ENCODE results near the gene PPARD.

DNA sequence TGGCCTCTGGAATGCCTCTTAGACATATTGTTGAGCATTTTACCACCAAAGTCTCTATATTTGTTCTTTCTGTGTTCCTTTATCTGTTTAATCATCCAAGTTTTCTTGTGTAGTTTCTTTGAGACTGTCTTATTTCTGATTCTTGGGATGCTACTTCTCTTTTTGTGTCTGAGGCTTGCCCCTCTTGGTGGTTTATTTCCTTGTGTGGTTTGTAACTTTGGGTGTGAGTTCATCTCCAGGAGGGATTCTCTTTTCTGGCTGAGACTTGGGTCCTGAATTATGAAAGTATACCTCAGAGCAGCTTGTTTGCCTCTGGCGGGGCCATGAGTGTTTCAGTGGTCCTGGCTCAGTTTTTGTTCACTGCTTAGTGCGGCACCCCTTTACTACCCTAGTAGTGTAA lies 33.9 kb downstream of the PPARD start:
- no peak for TF ChIP-seq POLR2A (IDR thresholded peaks at IDR 0.05)
- TF ChIP-seq, protein P1, sequence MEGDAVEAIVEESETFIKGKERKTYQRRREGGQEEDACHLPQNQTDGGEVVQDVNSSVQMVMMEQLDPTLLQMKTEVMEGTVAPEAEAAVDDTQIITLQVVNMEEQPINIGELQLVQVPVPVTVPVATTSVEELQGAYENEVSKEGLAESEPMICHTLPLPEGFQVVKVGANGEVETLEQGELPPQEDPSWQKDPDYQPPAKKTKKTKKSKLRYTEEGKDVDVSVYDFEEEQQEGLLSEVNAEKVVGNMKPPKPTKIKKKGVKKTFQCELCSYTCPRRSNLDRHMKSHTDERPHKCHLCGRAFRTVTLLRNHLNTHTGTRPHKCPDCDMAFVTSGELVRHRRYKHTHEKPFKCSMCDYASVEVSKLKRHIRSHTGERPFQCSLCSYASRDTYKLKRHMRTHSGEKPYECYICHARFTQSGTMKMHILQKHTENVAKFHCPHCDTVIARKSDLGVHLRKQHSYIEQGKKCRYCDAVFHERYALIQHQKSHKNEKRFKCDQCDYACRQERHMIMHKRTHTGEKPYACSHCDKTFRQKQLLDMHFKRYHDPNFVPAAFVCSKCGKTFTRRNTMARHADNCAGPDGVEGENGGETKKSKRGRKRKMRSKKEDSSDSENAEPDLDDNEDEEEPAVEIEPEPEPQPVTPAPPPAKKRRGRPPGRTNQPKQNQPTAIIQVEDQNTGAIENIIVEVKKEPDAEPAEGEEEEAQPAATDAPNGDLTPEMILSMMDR (IDR thresholded peaks at IDR 0.05): no peak
- no peak for TF ChIP-seq POLR2AphosphoS5 (IDR thresholded peaks at IDR 0.05)
- TF ChIP-seq EP300 (IDR thresholded peaks at IDR 0.05): no peak
